GM23338 (cell line): ENCODE measurements around the gene LDAF1.
A peak's percentile ranks its signal among the peaks of the same experiment; 100 is the strongest.

Experiments
- EZH2 ChIP-seq: fragments of 200-600 bp; sonication (generic); IDR thresholded peaks from one replicate; pipeline ENCODE4 v1.8.0; 2017; ENCODE audit warnings: antibody characterized with exemption, mild to moderate bottlenecking, low read depth; ENCODE audit not compliant: unreplicated experiment
- POLR2AphosphoS5 ChIP-seq: IDR thresholded peaks from 2 replicates; pipeline ENCODE4 v1.6.1; 2016; ENCODE audit warnings: antibody characterized with exemption, low read depth
- TF ChIP-seq, protein P1 (sequence below), 2 experiments: fragments of 200-600 bp in 1 of 2; sonication (generic) in 1 of 2; conservative IDR thresholded peaks; 2 replicates each; pipeline versions ENCODE4 v1.5.1 to v1.6.1; 2016 to 2017; ENCODE audit warnings: antibody characterized with exemption in 2 of 2, low read depth in 2 of 2, mild to moderate bottlenecking in 2 of 2, moderate library complexity in 1 of 2
- TF ChIP-seq, protein P2 (sequence below): IDR thresholded peaks from one replicate; pipeline ENCODE4 v1.6.1; 2018; ENCODE audit warnings: antibody characterized with exemption; ENCODE audit not compliant: unreplicated experiment

DNA sequence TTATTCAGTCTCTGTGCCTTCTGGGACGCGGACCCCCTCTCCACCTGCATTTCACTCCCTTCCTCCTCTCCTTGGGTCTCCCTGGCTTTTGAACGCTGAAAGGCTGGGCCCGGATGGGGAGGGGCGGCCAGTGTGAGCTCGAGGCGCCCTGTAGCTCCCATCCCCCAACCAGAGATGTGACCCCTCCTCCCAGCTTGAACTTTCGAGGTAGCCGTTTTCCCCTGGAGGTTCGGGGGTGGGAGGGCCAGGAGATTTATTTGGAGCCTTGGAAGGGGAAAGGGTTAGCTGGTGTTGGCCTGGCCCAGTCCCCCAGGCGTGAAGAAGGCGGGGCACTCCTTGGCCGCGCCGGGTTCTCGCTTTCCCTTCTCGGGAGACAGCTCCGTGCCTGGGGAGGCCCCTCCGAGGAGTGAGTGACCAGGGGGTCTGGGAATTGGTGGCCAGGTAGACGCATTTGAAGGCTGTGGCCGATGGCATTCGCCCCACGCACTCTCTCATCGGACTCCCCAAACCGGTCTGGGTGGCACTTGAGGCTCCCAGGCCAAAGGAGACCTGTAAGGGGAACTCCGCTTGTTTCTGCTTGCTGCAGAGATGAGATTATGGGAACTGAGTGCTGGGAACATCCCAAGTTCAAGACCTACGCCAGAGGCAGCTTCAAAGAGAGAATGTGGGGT lies 942 bp downstream of the LDAF1 start:
- TF ChIP-seq, protein P1, sequence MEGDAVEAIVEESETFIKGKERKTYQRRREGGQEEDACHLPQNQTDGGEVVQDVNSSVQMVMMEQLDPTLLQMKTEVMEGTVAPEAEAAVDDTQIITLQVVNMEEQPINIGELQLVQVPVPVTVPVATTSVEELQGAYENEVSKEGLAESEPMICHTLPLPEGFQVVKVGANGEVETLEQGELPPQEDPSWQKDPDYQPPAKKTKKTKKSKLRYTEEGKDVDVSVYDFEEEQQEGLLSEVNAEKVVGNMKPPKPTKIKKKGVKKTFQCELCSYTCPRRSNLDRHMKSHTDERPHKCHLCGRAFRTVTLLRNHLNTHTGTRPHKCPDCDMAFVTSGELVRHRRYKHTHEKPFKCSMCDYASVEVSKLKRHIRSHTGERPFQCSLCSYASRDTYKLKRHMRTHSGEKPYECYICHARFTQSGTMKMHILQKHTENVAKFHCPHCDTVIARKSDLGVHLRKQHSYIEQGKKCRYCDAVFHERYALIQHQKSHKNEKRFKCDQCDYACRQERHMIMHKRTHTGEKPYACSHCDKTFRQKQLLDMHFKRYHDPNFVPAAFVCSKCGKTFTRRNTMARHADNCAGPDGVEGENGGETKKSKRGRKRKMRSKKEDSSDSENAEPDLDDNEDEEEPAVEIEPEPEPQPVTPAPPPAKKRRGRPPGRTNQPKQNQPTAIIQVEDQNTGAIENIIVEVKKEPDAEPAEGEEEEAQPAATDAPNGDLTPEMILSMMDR (conservative IDR thresholded peaks at IDR 0.05; ENCODE audit: low read depth in 2 of 2) = no peak
- TF ChIP-seq POLR2AphosphoS5 = peak; percentile 41
- TF ChIP-seq, protein P2, sequence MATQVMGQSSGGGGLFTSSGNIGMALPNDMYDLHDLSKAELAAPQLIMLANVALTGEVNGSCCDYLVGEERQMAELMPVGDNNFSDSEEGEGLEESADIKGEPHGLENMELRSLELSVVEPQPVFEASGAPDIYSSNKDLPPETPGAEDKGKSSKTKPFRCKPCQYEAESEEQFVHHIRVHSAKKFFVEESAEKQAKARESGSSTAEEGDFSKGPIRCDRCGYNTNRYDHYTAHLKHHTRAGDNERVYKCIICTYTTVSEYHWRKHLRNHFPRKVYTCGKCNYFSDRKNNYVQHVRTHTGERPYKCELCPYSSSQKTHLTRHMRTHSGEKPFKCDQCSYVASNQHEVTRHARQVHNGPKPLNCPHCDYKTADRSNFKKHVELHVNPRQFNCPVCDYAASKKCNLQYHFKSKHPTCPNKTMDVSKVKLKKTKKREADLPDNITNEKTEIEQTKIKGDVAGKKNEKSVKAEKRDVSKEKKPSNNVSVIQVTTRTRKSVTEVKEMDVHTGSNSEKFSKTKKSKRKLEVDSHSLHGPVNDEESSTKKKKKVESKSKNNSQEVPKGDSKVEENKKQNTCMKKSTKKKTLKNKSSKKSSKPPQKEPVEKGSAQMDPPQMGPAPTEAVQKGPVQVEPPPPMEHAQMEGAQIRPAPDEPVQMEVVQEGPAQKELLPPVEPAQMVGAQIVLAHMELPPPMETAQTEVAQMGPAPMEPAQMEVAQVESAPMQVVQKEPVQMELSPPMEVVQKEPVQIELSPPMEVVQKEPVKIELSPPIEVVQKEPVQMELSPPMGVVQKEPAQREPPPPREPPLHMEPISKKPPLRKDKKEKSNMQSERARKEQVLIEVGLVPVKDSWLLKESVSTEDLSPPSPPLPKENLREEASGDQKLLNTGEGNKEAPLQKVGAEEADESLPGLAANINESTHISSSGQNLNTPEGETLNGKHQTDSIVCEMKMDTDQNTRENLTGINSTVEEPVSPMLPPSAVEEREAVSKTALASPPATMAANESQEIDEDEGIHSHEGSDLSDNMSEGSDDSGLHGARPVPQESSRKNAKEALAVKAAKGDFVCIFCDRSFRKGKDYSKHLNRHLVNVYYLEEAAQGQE = no peak
- no peak for TF ChIP-seq EZH2
